Gastroesophageal sphincter (tissue), 4 donors: Measurements from ENCODE around the gene SUPT7L. TPM values are rescaled to one million over a fixed set of nuclear protein-coding genes. Genes with fewer than 3 reads are reported as not detected.

ENCODE experiments used
- ATAC-seq: fragments of 150-250 bp; one replicate; pipeline ENCODE4 v1.9.1; 2016; ENCODE audit warnings: mild to moderate bottlenecking, moderate library complexity
- H3K27ac ChIP-seq, 4 donors: fragments of 200-600 bp; sonication (generic) in 3 of 4; 1 replicate in 3 of 4; 2 replicates in 1 of 4; pipeline ENCODE4 v1.5.1; 2016 to 2019
- H3K27me3 ChIP-seq: fragments of 200-600 bp; sonication (generic); one replicate; pipeline ENCODE4 v1.5.1; 2019
- H3K36me3 ChIP-seq, 2 donors: fragments of 200-600 bp; sonication (generic); one replicate each; pipeline ENCODE4 v1.5.1; 2019; ENCODE audit warnings: control low read depth in 1 of 2
- H3K4me1 ChIP-seq, 3 donors: fragments of 200-600 bp; sonication (generic); 1 replicate in 2 of 3; 2 replicates in 1 of 3; pipeline ENCODE4 v1.5.1; 2016 to 2019; ENCODE audit warnings: control low read depth in 2 of 3
- H3K4me3 ChIP-seq, 2 donors: fragments of 200-600 bp; sonication (generic); one replicate each; pipeline ENCODE4 v1.5.1; 2019; ENCODE audit warnings: mild to moderate bottlenecking in 1 of 2, moderate library complexity in 1 of 2
- H3K9me3 ChIP-seq, 3 donors: fragments of 200-600 bp; sonication (generic); one replicate each; pipeline ENCODE4 v1.5.1; 2017 to 2019; ENCODE audit warnings: control low read depth in 2 of 3
- EP300 ChIP-seq: sonication (generic); formaldehyde crosslinking; IDR thresholded peaks from one replicate; pipeline ENCODE4 v1.6.1; 2017; ENCODE audit warnings: antibody characterized with exemption, mild to moderate bottlenecking
- POLR2A ChIP-seq, 2 donors: fragments of 450-650 bp; IDR thresholded peaks; one replicate each; pipeline ENCODE4 v1.6.1; 2017; ENCODE audit warnings: antibody characterized with exemption in 2 of 2, mild to moderate bottlenecking in 2 of 2, moderate library complexity in 1 of 2
- POLR2AphosphoS5 ChIP-seq: sonication (generic); formaldehyde crosslinking; IDR thresholded peaks from one replicate; pipeline ENCODE4 v1.6.1; 2017; ENCODE audit warnings: antibody characterized with exemption
- whole genome bisulfite sequencing, 2 donors: methylation state at CpG; one replicate each; pipeline ENCODE4 v1.1.5; 2018; ENCODE audit warnings: low coverage in 1 of 2; 5-methylcytosine and 5-hydroxymethylcytosine counted together
- total RNA-seq, 4 donors: library from RNA; depleted of rRNA; stranded (reverse); fragments of >200 nt; gene quantifications; one replicate each; pipeline ENCODE4 v1.1.0, GENCODE V29; 2016
- TF ChIP-seq, protein P1 (sequence below), 4 experiments: fragments of 200-600 bp in 2 of 4; fragments of 450-650 bp in 2 of 4; sonication (generic) in 1 of 4; IDR thresholded peaks; one replicate each; pipeline ENCODE4 v1.5.1; 2017 to 2019; ENCODE audit warnings: antibody characterized with exemption in 4 of 4, mild to moderate bottlenecking in 2 of 4, moderate library complexity in 2 of 4

The SUPT7L gene
- total RNA-seq, 4 donors from 2014 or later: 15.1 to 31.9 (median 25.6) TPM

DNA sequence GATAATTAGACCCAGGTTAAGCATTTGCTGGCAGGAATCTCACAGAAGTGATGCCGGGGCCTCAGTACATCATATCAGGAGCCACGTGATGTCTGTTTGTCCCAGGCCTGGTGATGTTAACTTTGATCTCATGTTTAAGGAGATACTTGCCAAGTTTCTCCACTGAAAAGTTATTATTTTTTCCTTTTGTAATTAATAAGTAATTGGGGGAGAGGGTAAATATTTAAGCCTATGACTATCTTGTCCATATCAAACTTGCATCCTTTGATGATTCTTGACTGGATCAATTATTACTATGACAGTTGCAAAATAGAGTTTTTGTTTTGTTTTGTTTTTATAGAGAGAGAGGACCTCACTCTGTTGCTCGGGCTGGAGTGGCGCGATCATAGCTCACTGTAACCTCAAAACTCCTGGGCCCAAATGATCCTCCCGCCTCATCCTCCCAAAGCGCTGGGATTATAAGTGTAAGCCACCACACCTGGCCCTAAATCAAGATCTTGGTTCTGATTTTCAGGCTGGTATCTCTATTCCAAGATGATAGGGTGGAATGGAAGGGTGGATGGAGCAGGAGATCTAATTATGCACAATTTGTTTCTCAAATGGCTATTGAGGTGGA, 46.7 kb upstream of the SUPT7L start:
- TF ChIP-seq POLR2AphosphoS5: no peak
- no peak for TF ChIP-seq EP300
- TF ChIP-seq, protein P1, sequence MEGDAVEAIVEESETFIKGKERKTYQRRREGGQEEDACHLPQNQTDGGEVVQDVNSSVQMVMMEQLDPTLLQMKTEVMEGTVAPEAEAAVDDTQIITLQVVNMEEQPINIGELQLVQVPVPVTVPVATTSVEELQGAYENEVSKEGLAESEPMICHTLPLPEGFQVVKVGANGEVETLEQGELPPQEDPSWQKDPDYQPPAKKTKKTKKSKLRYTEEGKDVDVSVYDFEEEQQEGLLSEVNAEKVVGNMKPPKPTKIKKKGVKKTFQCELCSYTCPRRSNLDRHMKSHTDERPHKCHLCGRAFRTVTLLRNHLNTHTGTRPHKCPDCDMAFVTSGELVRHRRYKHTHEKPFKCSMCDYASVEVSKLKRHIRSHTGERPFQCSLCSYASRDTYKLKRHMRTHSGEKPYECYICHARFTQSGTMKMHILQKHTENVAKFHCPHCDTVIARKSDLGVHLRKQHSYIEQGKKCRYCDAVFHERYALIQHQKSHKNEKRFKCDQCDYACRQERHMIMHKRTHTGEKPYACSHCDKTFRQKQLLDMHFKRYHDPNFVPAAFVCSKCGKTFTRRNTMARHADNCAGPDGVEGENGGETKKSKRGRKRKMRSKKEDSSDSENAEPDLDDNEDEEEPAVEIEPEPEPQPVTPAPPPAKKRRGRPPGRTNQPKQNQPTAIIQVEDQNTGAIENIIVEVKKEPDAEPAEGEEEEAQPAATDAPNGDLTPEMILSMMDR (IDR thresholded peaks at IDR 0.05): no peak
- TF ChIP-seq POLR2A (IDR thresholded peaks at IDR 0.05): no peak
- no peak overlapping the region for H3K4me3 ChIP-seq
- WGBS, 2 donors: 77 to 91% methylated on average over 5 to 7 of the region's 7 CpGs
- peaks cover 2 to 49% (median 19%) of the 10 kb centered on the region in 3 donors for H3K4me1 ChIP-seq
- peak overlapping the region in 1 of 4 donors; percentile 86 for H3K27ac ChIP-seq
- H3K9me3 ChIP-seq: no peaks in the 10 kb centered on the region
- no peaks in the 10 kb centered on the region for H3K27me3 ChIP-seq
- H3K36me3 ChIP-seq: no peaks in the 10 kb centered on the region
- no peak for ATAC-seq

DNA sequence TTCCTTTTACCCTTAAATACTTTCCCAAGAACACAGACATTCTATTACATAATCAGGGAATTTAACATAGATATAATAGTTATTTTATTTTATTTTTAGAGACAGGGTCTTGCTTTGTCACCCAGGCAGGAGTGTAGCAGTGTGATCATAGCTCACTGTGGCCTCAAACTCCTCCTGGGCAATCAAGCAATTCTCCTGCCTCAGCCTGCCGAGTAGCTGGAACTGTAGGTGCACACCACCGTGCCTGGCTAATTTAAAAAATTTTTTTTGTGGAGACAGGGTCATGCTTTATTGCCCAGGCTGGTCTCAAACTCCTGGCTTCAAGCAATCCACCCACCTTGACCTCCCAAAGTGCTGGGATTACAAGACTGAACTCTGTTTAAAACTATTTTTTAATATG, 45.9 kb upstream of the SUPT7L start:
- 71% methylated on average over 2 of the region's 2 CpGs; no CpG with 5 or more reads in 1 of the 2 donors for WGBS, 2 donors
- Histone ChIP-seq H3K4me1 (peaks cover 2 to 47% (median 19%) of the 10 kb centered on the region in 3 donors), H3K4me3 (no peak overlapping the region), H3K36me3 (no peaks in the 10 kb centered on the region), H3K9me3 (no peaks in the 10 kb centered on the region), H3K27ac (peak overlapping the region in 2 of 4 donors; percentile 85 to 86), H3K27me3 (no peaks in the 10 kb centered on the region)
- TF ChIP-seq POLR2A (IDR thresholded peaks at IDR 0.05) (no peak), POLR2AphosphoS5 (no peak), EP300 (no peak)
- TF ChIP-seq, protein P1 (IDR thresholded peaks at IDR 0.05): no peak
- no peak for ATAC-seq

DNA sequence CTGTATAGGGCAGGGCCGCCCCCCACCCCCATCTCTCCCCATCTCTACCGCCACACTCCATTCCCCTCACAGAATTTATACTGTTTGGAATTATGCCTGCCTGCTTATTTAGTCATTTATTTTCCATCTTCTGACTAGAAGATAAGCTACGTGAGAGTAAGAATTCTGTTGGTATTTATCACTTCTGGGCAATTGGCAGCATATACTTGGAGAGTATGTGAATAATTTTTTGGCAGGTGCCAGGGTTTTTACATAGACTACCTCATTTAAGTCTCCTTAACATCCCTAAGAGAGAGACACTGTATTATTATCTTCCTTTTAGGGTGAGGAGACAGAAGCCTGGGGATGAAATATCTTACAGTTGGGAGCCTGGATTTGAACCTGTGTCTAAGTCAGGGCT, 45.3 kb upstream of the SUPT7L start:
- no peak for TF ChIP-seq EP300
- no peak for TF ChIP-seq POLR2AphosphoS5

DNA sequence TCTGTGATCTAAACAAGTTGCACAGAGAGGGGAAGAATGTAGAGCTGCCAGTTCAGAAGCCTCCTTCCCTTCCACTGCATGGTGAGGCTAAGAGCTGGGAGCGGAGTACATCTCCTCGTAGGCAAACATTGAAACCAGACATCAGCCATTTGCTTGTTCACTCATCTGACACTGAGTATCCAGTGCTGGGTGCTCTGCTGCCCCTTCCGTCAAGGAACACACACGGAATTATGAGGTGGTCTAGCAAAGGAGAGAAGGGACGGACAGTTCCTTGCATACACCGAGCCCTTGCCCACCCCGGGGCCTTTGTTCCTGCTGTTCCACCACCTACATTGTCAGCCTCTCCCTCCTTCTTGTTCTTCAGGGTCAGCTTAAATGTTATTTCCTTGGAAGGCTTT, 44.8 kb upstream of the SUPT7L start:
- Histone ChIP-seq H3K9me3 (no peaks in the 10 kb centered on the region), H3K36me3 (no peaks in the 10 kb centered on the region), H3K4me1 (peaks cover 2 to 56% (median 19%) of the 10 kb centered on the region in 3 donors), H3K27ac (peak overlapping the region in 3 of 4 donors; percentile 84 to 86 (median 85)), H3K4me3 (no peak overlapping the region), H3K27me3 (no peaks in the 10 kb centered on the region)
- ATAC-seq: no peak
- 78 to 89% methylated on average over 3 to 5 of the region's 7 CpGs for WGBS, 2 donors
- TF ChIP-seq POLR2AphosphoS5 (no peak), EP300 (no peak), POLR2A (IDR thresholded peaks at IDR 0.05) (no peak)
- TF ChIP-seq, protein P1 (IDR thresholded peaks at IDR 0.05): no peak

More for the DNA sequence above, 45.3 kb upstream of the SUPT7L start:
- Histone ChIP-seq H3K4me3 (no peak overlapping the region), H3K4me1 (peaks cover 2 to 54% (median 19%) of the 10 kb centered on the region in 3 donors), H3K27me3 (no peaks in the 10 kb centered on the region), H3K36me3 (no peaks in the 10 kb centered on the region), H3K27ac (peak overlapping the region in 3 of 4 donors; percentile 84 to 86 (median 85)), H3K9me3 (no peaks in the 10 kb centered on the region)
- no peak for ATAC-seq
- WGBS, 2 donors: 11 to 59% methylated on average over 1 to 3 of the region's 3 CpGs

DNA sequence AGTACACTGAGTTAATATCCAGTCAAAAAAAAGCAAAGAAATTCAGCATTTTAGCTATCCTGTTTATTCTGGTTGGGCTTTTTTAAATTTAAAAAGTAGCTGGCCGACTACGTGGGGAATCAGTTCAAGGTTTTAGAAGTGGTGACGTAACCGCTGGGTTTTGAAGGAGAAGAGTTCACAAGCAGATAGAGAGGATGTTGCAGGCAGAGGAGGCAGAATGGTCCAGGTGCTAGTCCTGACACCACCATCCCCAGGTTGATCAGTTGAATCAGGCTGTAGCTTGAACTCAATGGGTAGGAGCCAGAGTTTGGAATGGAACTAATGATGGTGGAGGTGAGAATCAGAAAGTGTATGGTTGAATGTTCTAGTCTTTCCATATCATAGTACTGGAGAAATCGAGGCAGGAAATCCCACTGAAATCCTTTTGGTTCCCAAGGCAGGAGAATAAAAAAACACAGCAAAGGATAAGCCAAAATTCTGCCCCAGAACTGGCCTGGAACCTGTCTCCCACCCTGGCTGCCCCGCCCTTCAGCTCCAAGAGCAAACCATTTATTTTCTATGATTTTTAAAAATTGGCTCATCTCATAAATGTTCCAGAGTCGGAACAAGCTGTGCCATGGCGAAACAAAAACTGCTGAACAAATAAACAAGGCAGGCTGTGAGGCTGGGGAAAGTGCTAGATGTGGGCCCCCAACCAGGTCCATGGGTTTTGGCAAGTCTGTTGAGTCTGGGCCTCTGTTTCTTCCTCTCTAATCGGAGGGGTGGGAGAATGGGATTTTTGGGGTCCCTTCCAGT, 44.2 kb upstream of the SUPT7L start:
- Histone ChIP-seq H3K9me3 (no peaks in the 10 kb centered on the region), H3K36me3 (no peaks in the 10 kb centered on the region), H3K4me1 (peaks cover 2 to 56% (median 19%) of the 10 kb centered on the region in 3 donors), H3K4me3 (no peak overlapping the region), H3K27me3 (no peaks in the 10 kb centered on the region), H3K27ac (peak overlapping the region; percentile 84 to 97 (median 86))
- TF ChIP-seq EP300: no peak
- no peak for TF ChIP-seq POLR2A (IDR thresholded peaks at IDR 0.05)
- peak; percentile 56 for TF ChIP-seq POLR2AphosphoS5
- peak; percentile 36 for ATAC-seq
- WGBS, 2 donors: 57 to 69% methylated on average over 8 to 9 of the region's 9 CpGs
